PC-3 (cell line): ENCODE results near the gene CEP68.

Experiments used
- CTCF ChIP-seq: fragments of 300-600 bp; sonication (generic); conservative IDR thresholded peaks from 2 replicates; pipeline ENCODE4 v1.5.1; 2017; ENCODE audit warnings: antibody characterized with exemption, low read depth, mild to moderate bottlenecking, low read length
- EZH2 ChIP-seq: fragments of 300-600 bp; sonication (generic); IDR thresholded peaks from one replicate; pipeline ENCODE4 v1.6.1; 2017; ENCODE audit warnings: antibody characterized with exemption, mild to moderate bottlenecking, low read length; ENCODE audit not compliant: unreplicated experiment
- EZH2phosphoT487 ChIP-seq: fragments of 300-600 bp; sonication (generic); IDR thresholded peaks from 2 replicates; pipeline ENCODE4 v1.6.1; 2018; ENCODE audit warnings: mild to moderate bottlenecking, antibody characterized with exemption, low read length, borderline replicate concordance

DNA sequence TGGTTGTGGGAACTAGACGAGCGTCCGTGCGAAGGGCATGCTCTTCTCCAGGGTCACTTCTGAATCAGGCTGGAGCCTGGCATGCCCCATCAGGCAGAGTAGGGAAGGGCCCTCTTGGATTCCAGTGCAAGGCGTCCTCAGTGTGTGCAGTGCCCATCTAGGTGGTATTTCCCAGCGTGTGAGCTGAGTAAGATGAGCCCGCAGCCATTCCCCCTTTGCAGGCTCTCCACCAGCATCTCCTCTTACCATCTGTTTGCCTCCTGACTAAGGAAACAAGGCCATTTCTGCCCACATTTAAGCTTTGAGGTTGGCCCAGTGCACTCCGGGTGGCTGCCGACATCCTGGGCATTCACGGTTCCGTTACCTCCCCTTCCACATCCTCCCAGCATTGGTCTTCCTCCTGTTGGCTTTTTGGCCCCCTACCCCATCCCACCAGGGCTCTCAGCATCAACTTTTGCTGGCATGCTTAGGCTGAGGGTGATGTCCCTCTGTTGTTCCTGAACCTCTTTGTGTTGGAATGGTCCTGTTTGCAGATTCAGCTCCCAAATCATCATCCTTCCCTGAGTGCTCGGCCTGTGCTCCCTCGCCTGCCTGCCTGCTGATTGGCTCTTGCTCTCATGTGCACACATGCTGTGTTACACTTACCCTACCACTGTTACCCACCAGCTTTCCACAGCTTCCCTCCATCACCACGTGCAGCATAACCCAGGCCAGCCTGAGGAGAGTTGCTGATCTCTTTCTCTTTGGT, 11.8 kb downstream of the CEP68 start:
- no peak for TF ChIP-seq CTCF
- no peak for TF ChIP-seq EZH2
- no peak for TF ChIP-seq EZH2phosphoT487
